ENCODE results near the gene AHRR. TPM values are rescaled to one million over a fixed set of nuclear protein-coding genes. Genes with fewer than 3 reads are reported as not detected.

The AHRR gene
- total RNA-seq, 1 donor from 2014 or later, result 2.1 TPM

DNA sequence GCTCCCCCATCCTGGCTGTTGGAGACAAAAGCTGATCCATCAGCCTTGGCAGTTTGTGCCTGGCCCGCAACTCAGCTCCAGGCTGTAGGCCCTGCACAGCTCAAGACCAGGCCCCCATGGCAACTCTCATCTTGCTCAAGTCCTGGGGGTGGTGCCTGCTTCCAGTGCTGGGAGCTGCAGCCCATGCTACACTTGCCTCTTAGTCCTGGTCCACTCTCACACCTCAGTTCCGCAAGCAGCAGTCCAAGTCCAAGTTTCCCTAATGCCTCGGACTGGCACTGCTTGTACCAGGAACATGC lies 14.2 kb downstream of the AHRR start:
- no peak for DNase-seq
- intact Hi-C loops (cut with micrococcal nuclease), result no loop called here
- ATAC-seq, result no peak

GRCh38 chr5:337563-338130 lies 16.1 kb downstream of the AHRR start:
- intact Hi-C loops (cut with micrococcal nuclease), result no loop called here
- DNase-seq (no peak), ATAC-seq (no peak)

DNA sequence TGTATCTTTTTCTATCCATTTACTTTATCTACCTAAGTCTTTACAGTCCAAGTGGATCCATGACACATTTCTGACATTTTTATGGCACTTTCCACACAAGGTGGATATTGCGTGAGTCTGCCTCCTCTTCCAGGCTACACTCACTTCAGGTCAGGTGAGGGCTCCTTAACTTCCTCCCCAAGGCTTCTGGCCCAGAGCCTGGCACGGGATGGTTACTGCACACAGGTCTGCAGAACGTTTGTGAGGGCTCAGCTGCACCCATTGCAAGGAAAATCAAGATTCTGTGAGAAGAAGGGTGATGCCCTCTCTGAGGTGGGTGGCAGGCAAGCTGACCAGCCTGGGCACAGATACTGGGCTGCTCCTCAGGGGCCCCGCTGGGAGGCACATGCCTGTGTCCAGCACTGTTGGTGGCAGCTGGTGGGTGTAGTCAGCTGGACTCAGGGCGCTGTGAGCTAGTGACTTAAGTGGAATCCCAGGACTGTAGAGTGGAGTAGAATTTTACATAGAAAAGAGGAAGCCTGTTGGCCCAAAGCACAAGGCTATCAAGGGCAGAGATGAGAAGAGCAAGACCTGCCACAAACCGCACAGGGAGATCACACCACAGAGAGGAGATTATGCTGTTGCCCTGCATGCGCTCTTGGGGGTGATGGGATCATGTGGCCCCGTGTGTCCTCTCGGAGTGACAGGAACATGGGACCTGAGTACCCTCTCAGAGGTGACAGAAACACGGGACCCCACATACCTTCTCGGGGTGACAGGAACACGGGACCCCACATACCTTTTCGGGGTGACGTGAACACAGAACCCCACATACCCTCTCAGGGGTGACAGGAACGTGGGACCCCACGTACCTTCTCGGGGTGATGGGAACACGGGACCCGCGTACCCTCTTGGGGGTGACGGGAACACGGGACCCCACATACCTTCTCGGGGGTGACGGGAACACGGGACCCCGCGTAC lies 21.3 kb downstream of the AHRR start:
- DNase-seq, result no peak
- intact Hi-C loops (cut with micrococcal nuclease), result no loop called here
- ATAC-seq, result no peak

GRCh38 chr5:343461-344401 lies 22.2 kb downstream of the AHRR start:
- peak; percentile 71 for DNase-seq
- peak; percentile 90 for ATAC-seq
- intact Hi-C loops (cut with micrococcal nuclease), result no loop called here

DNA sequence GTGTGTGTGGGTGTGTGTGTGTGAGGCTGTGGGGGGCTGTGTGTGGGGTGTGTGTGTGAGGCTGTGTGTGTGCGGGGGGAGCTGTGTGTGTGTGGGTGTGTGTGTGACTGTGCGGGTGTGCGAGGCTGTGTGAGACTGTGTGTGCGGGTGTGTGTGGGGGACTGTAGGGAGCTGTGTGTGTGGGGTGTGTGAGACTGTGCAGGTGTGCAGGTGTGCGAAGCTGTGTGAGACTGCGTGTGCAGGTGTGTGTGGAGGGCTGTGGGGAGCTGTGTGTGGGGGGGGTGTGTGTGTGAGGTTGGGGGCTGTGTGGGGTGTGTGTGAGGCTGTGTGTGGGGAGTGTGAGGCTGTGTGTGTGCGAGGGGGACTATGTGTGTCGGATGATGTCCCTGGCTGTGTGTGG lies 23.2 kb downstream of the AHRR start:
- ATAC-seq (no peak), DNase-seq (no peak)
- intact Hi-C loops (cut with micrococcal nuclease), result no loop called here

- intact Hi-C loops (cut with micrococcal nuclease), result no loop called here
- DNase-seq, result no peak
- ATAC-seq, result no peak
Observed at GRCh38 chr5:345404-346195, 24.1 kb downstream of the AHRR start.

DNA sequence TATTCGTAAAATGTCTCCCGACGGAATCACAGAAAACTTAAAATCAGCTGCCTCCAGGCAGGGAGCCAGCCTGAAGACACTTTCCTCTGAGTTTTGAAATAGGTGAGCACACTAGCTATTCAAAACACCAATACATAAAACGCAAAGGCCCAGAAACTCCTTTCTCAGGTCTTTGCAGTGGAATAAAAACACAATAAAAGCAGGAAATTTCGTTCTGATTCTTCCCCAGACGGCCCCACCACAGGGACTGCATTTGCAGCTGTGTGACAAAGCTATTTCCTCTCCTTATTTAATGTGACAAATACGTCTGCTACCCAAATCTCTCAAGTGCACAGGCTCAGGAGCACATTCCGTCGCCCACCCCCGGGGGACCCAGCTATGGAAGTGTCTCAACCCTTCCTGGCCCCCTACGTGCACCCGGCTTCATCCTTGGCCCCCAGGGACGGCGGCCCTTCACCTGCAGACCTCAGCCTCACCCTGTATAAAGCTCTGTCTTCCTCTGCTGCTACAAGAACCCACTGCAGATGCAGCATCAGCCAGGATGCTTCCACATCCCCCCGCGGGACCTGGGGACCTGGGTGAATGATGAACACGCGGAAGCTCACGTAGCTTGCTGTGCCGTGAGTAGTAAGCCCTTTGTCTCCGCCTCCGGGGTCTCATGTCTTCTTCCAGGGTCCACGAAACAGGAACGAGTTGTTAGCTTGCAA lies 24.9 kb downstream of the AHRR start:
- intact Hi-C loops (cut with micrococcal nuclease), result no loop called here
- no peak for DNase-seq
- ATAC-seq, result no peak

- ATAC-seq, result no peak
- intact Hi-C loops (cut with micrococcal nuclease), result no loop called here
- DNase-seq, result no peak
Observed at GRCh38 chr5:347712-348284, 26.3 kb downstream of the AHRR start.

- intact Hi-C loops (cut with micrococcal nuclease), result no loop called here
Observed at GRCh38 chr5:348726-349125, 27.2 kb downstream of the AHRR start.

GRCh38 chr5:350355-350754 lies 28.8 kb downstream of the AHRR start:
- ATAC-seq (no peak), DNase-seq (no peak)
- intact Hi-C loops (cut with micrococcal nuclease), result no loop called here

More at GRCh38 chr5:348726-349125, 27.2 kb downstream of the AHRR start:
- no peak for DNase-seq
- ATAC-seq, result no peak

- intact Hi-C loops (cut with micrococcal nuclease), result no loop called here
- no peak for DNase-seq
- ATAC-seq, result no peak
Observed at GRCh38 chr5:351084-351920, 29.8 kb downstream of the AHRR start.

GRCh38 chr5:351921-352245 lies 30.4 kb downstream of the AHRR start:
- intact Hi-C loops (cut with micrococcal nuclease), result no loop called here
- ATAC-seq (no peak), DNase-seq (no peak)

GRCh38 chr5:352639-353611 lies 31.4 kb downstream of the AHRR start:
- no peak for DNase-seq
- ATAC-seq, result no peak
- intact Hi-C loops (cut with micrococcal nuclease), result no loop called here

- DNase-seq (no peak), ATAC-seq (no peak)
- intact Hi-C loops (cut with micrococcal nuclease), result no loop called here
Observed at GRCh38 chr5:353612-354580, 32.4 kb downstream of the AHRR start.
